ENCODE results near the gene TMEM8B.

- TF ChIP-seq CTCF (IDR thresholded peaks at IDR 0.05; ENCODE audit: low read length) = no peak
- TF ChIP-seq EZH2phosphoT487 (IDR thresholded peaks at IDR 0.05; ENCODE audit: low read length) = no peak
- no peak for TF ChIP-seq EZH2 (optimal IDR thresholded peaks at IDR 0.05; ENCODE audit: low read depth, low read length)
Measured at GRCh38 chr9:35898337-35898736, 69.3 kb downstream of the TMEM8B start.
